ENCODE results near the gene ZNF117. TPM values are rescaled to one million over a fixed set of nuclear protein-coding genes. Genes with fewer than 3 reads are reported as not detected.

ZNF117 gene
- total and polyA plus RNA-seq, 2 of the 4 experiments (the other 2 are of a cell fraction): 2.9 to 4.0 TPM

GRCh38 chr7:64945503-64946175, 45.2 kb downstream of the ZNF117 start:
- Histone ChIP-seq H2AFZ (replicated peaks; ENCODE audit: low read length, poor library complexity) (no peak overlapping the region), H4K5ac (ENCODE audit: low read depth, low read length) (no peak overlapping the region), H3K27me3 (ENCODE audit: control insufficient read depth, insufficient read depth, low read length) (peaks cover 29% of the 10 kb centered on the region), H4K8ac (ENCODE audit: low read depth in 2 of 2, low read length in 2 of 2) (no peak overlapping the region), H3K9me3 (ENCODE audit: control insufficient read depth, insufficient read depth, low read length) (peaks cover 3% of the 10 kb centered on the region; the same call in 1 of the 2 replicates), H2BK120ac (ENCODE audit: low read depth, low read length) (no peak overlapping the region), H3K9me1 (ENCODE audit: insufficient read depth, low read length) (no peaks in the 10 kb centered on the region), H3K27ac (ENCODE audit: insufficient read depth, low read length) (no peak overlapping the region), H3K4me1 (ENCODE audit: control insufficient read depth, insufficient read depth, low read length) (no peaks in the 10 kb centered on the region), H3K9ac (ENCODE audit: low read depth, low read length) (no peak overlapping the region), H2BK15ac (ENCODE audit: low read depth, low read length) (no peak overlapping the region), H2BK5ac (ENCODE audit: low read depth, low read length, poor library complexity, severe bottlenecking) (no peak overlapping the region), H2AK9ac (replicated peaks; ENCODE audit: low read depth, low read length, poor library complexity) (no peak overlapping the region), H4K20me1 (ENCODE audit: insufficient read depth, low read length) (no peaks in the 10 kb centered on the region), H3K56ac (ENCODE audit: extremely low read depth, insufficient read depth, low read length) (no peak overlapping the region), H3K14ac (replicated peaks; ENCODE audit: low read depth, low read length) (no peak overlapping the region), H3K23ac (ENCODE audit: low read depth, low read length) (no peak overlapping the region), H3K4ac (ENCODE audit: low read depth, low read length) (no peak overlapping the region), H3K36me3 (ENCODE audit: control insufficient read depth, insufficient read depth, low read length) (no peaks in the 10 kb centered on the region), H3K4me2 (ENCODE audit: low read depth, low read length) (no peak overlapping the region), H4K91ac (ENCODE audit: insufficient read depth, low read depth, low read length) (no peak overlapping the region), H2AK5ac (ENCODE audit: low read depth, low read length) (no peak overlapping the region), H3K4me3 (ENCODE audit: insufficient read depth, low read depth, low read length) (no peak overlapping the region), H2BK20ac (ENCODE audit: low read depth, low read length) (no peak overlapping the region), H3K79me1 (ENCODE audit: low read depth in 1 of 2, low read length in 2 of 2) (no peaks in the 10 kb centered on the region), H3K18ac (ENCODE audit: low read depth, low read length) (no peak overlapping the region)
- DNase-seq (no peak), ATAC-seq (ENCODE audit: low read depth) (no peak)
- ChIA-PET CTCF (no interaction called here), POLR2A (ENCODE audit: unreplicated experiment) (no interaction called here)
- TF ChIP-seq NFE2L2 (IDR thresholded peaks at IDR 0.05; ENCODE audit: low read depth, low read length) (no peak), MAZ (IDR thresholded peaks at IDR 0.05; ENCODE audit: borderline replicate concordance, low read depth, low read length) (no peak), USF2 (IDR thresholded peaks at IDR 0.05; ENCODE audit: low read depth, low read length) (no peak), CEBPB (IDR thresholded peaks at IDR 0.05; ENCODE audit: low read depth, low read length) (no peak), BHLHE40 (IDR thresholded peaks at IDR 0.05; ENCODE audit: low read depth, low read length) (no peak), CTCF (conservative IDR thresholded peaks at IDR 0.05; ENCODE audit: low read depth, low read length) (no peak), FOS (IDR thresholded peaks at IDR 0.05; ENCODE audit: low read depth, low read length) (no peak), POLR2A (IDR thresholded peaks at IDR 0.05; ENCODE audit: low read depth, low read length) (no peak), RFX5 (IDR thresholded peaks at IDR 0.05; ENCODE audit: low read depth, low read length) (no peak), CHD1 (IDR thresholded peaks at IDR 0.05; ENCODE audit: low read depth, low read length) (no peak), MXI1 (IDR thresholded peaks at IDR 0.05; ENCODE audit: borderline replicate concordance, low read depth, low read length) (no peak), RCOR1 (IDR thresholded peaks at IDR 0.05; ENCODE audit: insufficient replicate concordance, low read length) (no peak), MAFK (IDR thresholded peaks at IDR 0.05; ENCODE audit: low read depth, low read length) (no peak), RAD21 (IDR thresholded peaks at IDR 0.05; ENCODE audit: low read length) (no peak), SMC3 (IDR thresholded peaks at IDR 0.05; ENCODE audit: low read depth, low read length) (no peak), ELK1 (IDR thresholded peaks at IDR 0.05; ENCODE audit: borderline replicate concordance, low read depth, low read length) (no peak)
- BruUV-seq (replicated peaks): no TSS peak
- intact Hi-C loops (cut with micrococcal nuclease) (no loop called here), dilution Hi-C loops (cut with HindIII; ENCODE audit: low sequenced_read_pairs, unreplicated experiment) (no loop called here), in situ Hi-C loops (cut with MboI; ENCODE audit: low sequenced_read_pairs) (no loop called here)
- WGBS, 2 experiments (ENCODE audit: extremely low coverage in 2 of 2, insufficient read length in 1 of 2): no CpG with 5 or more reads among the region's 2 CpGs

Measured in IMR-90 (cell line).